Psoas muscle (tissue), 8 donors: ENCODE measurements around the gene SLC17A7. TPM values are rescaled to one million over a fixed set of nuclear protein-coding genes. Genes with fewer than 3 reads are reported as not detected.

ENCODE experiments used
- ATAC-seq, 4 donors: fragments of 200-7000 bp; cut with Tn5 transposase; one replicate each; pipeline ENCODE4 v1.9.1; 2020; ENCODE audit warnings: moderate library complexity in 3 of 4, mild to moderate bottlenecking in 2 of 4
- DNase-seq, 2 donors: peaks; one replicate each; pipeline ENCODE4 v3.0.0-alpha.2; 2020
- H3K27ac ChIP-seq: fragments of 200-600 bp; one replicate; pipeline ENCODE4 v1.8.0; 2022
- H3K27me3 ChIP-seq, 3 donors: fragments of 200-600 bp in 1 of 3; one replicate each; pipeline versions ENCODE4 v1.6.1 to v1.8.0; 2013 to 2022; ENCODE audit warnings: low read length in 2 of 3, mild to moderate bottlenecking in 2 of 3, moderate library complexity in 1 of 3; ENCODE audit not compliant: insufficient read depth in 3 of 3
- H3K36me3 ChIP-seq, 2 donors: fragments of 200-600 bp in 1 of 2; one replicate each; pipeline versions ENCODE4 v1.6.1 to v1.8.0; 2013 to 2022; ENCODE audit warnings: low read depth in 1 of 2, mild to moderate bottlenecking in 1 of 2, moderate library complexity in 1 of 2; ENCODE audit not compliant: insufficient read depth in 1 of 2
- H3K4me1 ChIP-seq: fragments of 200-600 bp; one replicate; pipeline ENCODE4 v1.8.0; 2022
- H3K4me3 ChIP-seq: fragments of 200-600 bp; one replicate; pipeline ENCODE4 v1.8.0; 2022; ENCODE audit warnings: mild to moderate bottlenecking
- H3K9me3 ChIP-seq: fragments of 200-600 bp; one replicate; pipeline ENCODE4 v1.8.0; 2022
- CTCF ChIP-seq: fragments of 200-600 bp; IDR thresholded peaks from one replicate; pipeline ENCODE4 v1.8.0; 2022; ENCODE audit warnings: antibody characterized with exemption
- WGBS, 3 donors: extraction: QIAGEN DNeasy Blood & Tissue Kit; methylation state at CpG; one replicate each; pipeline versions ENCODE4 v1.1.6 to v1.1.7; 2013; 5-methylcytosine and 5-hydroxymethylcytosine counted together
- intact Hi-C, 2 donors: fragments of 100-400 bp; cut with DNase I; formaldehyde crosslinking; loops; one replicate each; pipeline versions ENCODE4 v1.11.0 to v1.14.2; 2022
- polyA plus RNA-seq, 3 donors: library from polyadenylated mRNA; stranded (reverse); fragments of 200-250 nt; gene quantifications; one replicate each; pipeline ENCODE4 v1.2.3, GENCODE V29; 2013
- total RNA-seq, 4 donors: library from RNA; stranded (reverse); fragmentation: NEBNext Ultra II Directional in 2 of 4; extraction: Animal tissue kit (Norgen Biotek cat#: 25700) in 2 of 4; gene quantifications; one replicate each; pipeline versions ENCODE4 v1.2.1 to v1.2.4, GENCODE V29; 2021 to 2023
- donor health status: healthy with polysubstance abuse.
- donor health status: DM: no; HTN: no; CAD: no; lungs with moderate emphysema.
- donor health status: Bipolar disorder and iron deficiency.
- donor health status: healthy.
- donor health status: DM: yes; HTN: yes; CAD: no.
- donor health status: DM: no; HTN: no; CAD: no.
- donor health status: DM: no; HTN: no; CAD: no.
- donor health status: DM: yes; HTN: yes; CAD: no.

Gene SLC17A7
- total and polyA plus RNA-seq, 7 donors, result 0.42 to 1.8 (median 0.78) TPM

DNA sequence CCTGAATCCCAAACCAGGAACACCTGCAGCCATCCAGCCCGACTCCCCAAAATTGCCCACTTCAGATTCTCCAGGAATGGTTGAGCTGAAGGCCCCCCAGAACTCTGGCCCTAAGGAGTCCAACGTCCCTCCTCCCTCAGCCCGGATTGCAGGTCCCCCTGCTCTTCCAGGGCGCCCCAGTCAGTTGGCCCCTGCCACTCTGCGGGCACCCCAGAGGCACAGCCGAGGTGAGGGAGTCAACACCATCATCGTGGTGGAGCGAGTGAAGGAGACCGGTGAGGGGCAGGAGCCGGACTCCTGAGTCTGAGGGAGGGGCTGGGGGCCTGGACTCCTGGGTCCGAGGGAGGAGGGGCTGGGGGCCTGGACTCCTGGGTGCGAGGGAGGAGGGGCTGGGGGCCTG, 14.0 kb downstream of the SLC17A7 start:
- no peak for DNase-seq
- Histone ChIP-seq H3K27me3 (peaks cover 0 to 97% (median 65%) of the 10 kb centered on the region in 3 donors), H3K4me3 (no peak overlapping the region), H3K9me3 (no peaks in the 10 kb centered on the region), H3K36me3 (no peaks in the 10 kb centered on the region), H3K4me1 (peaks cover 19% of the 10 kb centered on the region), H3K27ac (no peak overlapping the region)
- TF ChIP-seq CTCF, result no peak
- ATAC-seq, result no peak
- 38 to 47% (median 44%) methylated on average over 12 of the region's 12 CpGs for WGBS, 3 donors
- intact Hi-C loops, result no loop called here

DNA sequence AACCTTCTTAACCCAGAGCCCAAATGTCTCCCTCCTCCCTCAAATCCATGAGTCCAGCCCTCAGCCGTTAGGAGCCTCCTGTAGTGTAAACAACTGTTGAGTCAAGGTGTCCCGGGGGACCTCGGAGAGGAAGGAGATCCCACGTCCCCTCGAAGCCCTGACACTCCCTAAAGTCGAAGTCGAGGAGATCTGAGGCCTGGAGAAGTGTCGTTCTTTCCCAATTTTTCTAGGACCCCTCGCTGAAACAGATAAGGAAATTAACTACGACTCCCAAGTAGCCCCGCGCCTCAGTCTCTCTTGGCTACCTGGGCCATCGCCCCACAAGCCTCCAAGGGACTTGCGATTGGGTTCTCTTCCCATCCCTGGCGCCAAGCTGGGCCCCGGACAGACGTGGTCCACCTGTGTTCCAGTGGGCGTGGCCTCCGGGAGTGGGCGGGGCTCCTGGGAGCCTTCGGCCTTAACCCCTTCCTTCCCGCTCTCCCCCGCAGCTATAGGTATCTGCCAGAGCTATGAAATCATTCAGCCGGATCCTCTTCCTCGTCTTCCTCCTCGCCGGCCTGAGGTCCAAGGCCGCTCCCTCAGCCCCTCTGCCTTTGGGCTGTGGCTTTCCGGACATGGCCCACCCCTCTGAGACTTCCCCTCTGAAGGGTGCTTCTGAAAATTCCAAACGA, 15.3 kb downstream of the SLC17A7 start:
- intact Hi-C loops, result no loop called here
- H3K4me1 ChIP-seq, result peaks cover 25% of the 10 kb centered on the region
- H3K4me3 ChIP-seq, result no peak overlapping the region
- 3 to 4% (median 4%) methylated on average over 27 to 30 of the region's 30 CpGs for WGBS, 3 donors
- H3K27me3 ChIP-seq, result peaks cover 0 to 97% (median 63%) of the 10 kb centered on the region in 3 donors
- no peak for ATAC-seq
- H3K9me3 ChIP-seq, result no peaks in the 10 kb centered on the region
- H3K27ac ChIP-seq, result no peak overlapping the region
- DNase-seq, result no peak
- no peak for TF ChIP-seq CTCF
- no peaks in the 10 kb centered on the region for H3K36me3 ChIP-seq

DNA sequence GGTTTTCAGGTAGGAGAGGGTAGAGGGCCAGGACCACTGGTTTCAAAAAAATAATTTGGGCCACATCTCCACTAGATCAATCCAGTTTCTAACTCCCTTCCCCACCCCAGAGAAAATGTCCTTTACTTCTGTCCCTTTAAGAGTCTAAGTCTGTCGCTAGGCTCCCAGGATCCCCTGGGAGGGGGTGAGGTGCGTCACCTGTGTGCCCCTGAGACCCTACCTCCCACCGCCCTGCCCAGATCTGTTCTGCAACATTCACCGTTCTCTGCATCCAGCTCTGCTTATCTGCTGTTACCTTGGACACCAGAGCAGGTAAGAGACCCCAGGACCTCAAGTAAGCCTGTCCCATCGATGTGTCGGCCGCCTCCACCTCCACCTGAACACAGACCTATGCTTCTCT, 16.1 kb downstream of the SLC17A7 start, which contains the start of gene GFY:
Gene GFY, plus strand, starts transcription at position 211 of the 400 bp plus-strand sequence. CDS start 1,043 bp downstream, outside the sequence.
- DNase-seq (no peak), ATAC-seq (no peak)
- TF ChIP-seq CTCF, result no peak
- Histone ChIP-seq H3K4me3 (no peak within 1 kb of the TSS), H3K27me3 (peaks cover 0 to 97% (median 62%) of the 10 kb centered on the region in 3 donors), H3K4me1 (peaks cover 28% of the 10 kb centered on the region), H3K27ac (no peak within 1 kb of the TSS), H3K9me3 (no peaks in the 10 kb centered on the region), H3K36me3 (no peaks in the 10 kb centered on the region)
- intact Hi-C loops, result no loop called here
- 46 to 51% (median 49%) methylated on average over 7 of the region's 7 CpGs for WGBS, 3 donors

- Histone ChIP-seq H3K36me3 (no peaks in the 10 kb centered on the region), H3K4me1 (peaks cover 28% of the 10 kb centered on the region), H3K4me3 (no peak overlapping the region), H3K27ac (no peak overlapping the region), H3K27me3 (peaks cover 0 to 98% (median 59%) of the 10 kb centered on the region in 3 donors), H3K9me3 (no peaks in the 10 kb centered on the region)
- no peak for TF ChIP-seq CTCF
- ATAC-seq (no peak), DNase-seq (no peak)
- intact Hi-C loops, result no loop called here
- WGBS, 3 donors, result 6 to 13% (median 10%) methylated on average over 3 of the region's 3 CpGs
These were observed 17.4 kb downstream of the SLC17A7 start for GRCh38 chr19:49423985-49424303.
